CD1c-positive myeloid dendritic cell (primary cell): Measurements from ENCODE around the gene ADAMTS3.
A peak's percentile ranks its signal among the peaks of the same experiment; 100 is the strongest.

ENCODE experiments used
- DNase-seq: peaks from one replicate; pipeline ENCODE4 v3.0.0-alpha.2; 2016; ENCODE audit errors: extremely low spot score

ADAMTS3 gene

GRCh38 chr4:72351521-72351920 lies 217.5 kb downstream of the ADAMTS3 start:
- no peak for DNase-seq

DNA sequence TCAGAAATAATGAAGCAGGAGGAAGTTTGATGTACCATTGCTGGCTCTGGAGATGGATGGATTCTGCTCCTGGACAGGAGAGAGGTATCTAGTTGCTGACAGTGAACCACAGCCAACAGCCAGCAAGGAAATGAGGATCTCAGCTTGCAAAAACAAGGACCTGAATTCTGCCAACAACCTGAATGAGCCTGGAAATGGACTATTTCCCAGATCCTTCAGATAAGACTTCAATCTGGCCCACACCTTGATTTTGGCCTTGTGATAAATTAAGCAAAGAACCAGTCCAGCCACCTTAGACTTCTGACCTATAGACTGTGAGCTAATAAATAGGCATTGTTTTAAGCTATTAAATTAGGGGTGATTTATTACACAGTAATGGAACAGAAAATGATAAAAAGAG lies 220.3 kb downstream of the ADAMTS3 start:
- no peak for DNase-seq

GRCh38 chr4:72344418-72344817 lies 224.6 kb downstream of the ADAMTS3 start:
- DNase-seq, result no peak

DNA sequence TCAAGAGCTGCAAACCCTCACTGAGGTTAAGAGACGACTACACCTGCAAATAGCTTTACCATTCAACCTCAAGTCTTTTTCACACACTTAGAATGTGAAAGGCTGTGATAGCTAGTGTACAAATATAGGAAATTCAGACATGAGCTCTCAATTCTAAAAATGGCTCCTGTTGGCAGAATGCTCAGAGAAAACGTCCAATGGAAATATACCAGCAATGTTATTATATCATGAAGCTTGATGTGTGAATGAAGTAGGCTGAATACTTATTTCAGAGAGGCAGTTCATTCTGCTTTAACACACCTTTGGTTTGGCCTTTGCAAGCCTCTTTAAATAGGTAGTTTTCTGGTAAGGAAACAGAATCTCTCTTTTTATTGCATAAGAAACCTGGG lies 227.6 kb downstream of the ADAMTS3 start:
- DNase-seq, result no peak

GRCh38 chr4:72340803-72341431 lies 228.1 kb downstream of the ADAMTS3 start:
- no peak for DNase-seq

DNA sequence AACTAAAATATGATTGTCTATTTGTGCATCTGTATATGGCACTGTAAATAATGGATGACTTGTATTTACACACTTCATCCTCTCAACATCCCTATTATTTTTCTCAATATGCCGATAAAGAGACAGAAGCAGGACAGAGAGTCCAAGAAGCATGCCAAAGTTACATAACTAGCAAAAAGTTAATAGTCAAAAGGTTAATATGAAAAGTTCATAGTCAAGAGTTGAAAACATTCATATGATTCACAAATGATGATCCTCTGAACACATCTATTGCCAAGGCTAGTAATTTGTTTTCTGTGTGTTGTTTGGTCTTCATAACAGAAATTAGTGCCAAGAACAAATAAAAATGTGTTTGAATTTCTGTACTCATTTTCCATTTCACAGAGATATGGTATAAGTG lies 231.0 kb downstream of the ADAMTS3 start:
- no peak for DNase-seq

DNA sequence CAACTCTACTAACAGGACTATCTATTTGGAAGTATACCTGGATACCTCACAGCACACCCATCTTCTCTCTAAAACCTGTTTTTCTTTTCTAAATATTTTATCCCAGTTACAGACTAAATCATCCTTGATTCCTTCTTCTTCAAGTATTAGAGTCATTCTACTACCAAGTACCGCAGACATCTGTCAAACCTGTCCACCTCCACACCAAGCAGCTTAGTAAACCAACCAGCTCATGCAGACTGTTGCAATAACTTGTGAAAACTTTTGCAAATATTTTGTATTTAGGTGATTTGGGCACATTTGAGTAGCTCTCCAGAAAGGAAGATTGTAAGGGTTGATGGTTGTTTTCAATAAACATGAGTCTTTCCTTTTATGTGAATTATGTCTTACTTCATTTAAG lies 238.6 kb downstream of the ADAMTS3 start:
- DNase-seq, result no peak

DNA sequence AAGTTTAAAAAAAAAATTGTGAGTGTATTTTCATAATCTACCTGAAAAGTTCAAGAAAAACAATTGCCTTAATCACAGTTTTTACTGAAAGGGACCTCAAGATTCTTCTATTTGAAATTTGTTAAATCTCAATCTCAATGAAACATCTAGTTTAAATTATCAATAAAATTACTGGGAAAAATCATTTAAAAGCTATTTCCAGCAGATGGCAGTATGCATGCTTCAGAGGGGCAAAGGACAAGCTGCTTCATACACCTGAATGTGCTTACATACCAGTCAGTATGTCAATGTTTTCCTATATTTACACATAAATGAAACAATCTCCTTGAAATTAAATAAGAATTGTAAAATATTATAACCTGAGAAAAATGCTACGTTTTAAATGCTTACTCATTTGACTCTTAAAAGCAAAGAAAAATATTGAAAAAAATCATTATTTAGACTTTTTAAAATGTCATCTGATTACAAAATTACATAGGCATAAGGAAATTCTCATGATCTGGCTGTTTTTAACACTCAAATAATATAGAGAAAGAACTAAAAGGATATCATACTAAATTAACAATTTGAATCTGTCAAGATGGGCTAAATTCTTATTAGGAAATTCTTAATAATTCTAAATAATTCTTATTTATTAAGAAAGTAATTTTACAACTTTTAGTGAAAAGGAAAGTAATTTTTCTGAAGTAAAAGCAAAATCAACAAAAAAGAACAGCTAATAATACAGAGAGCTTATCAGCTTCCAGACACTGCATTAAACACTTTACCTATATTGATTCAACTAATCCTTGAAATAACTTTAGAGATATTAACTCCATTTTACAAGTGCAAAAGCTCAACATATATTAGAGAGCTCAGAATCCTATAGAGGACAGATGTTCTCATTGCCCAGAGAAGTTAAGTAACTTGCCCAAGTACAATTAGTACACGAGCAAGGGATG lies 242.1 kb downstream of the ADAMTS3 start:
- peak; percentile 10 for DNase-seq

DNA sequence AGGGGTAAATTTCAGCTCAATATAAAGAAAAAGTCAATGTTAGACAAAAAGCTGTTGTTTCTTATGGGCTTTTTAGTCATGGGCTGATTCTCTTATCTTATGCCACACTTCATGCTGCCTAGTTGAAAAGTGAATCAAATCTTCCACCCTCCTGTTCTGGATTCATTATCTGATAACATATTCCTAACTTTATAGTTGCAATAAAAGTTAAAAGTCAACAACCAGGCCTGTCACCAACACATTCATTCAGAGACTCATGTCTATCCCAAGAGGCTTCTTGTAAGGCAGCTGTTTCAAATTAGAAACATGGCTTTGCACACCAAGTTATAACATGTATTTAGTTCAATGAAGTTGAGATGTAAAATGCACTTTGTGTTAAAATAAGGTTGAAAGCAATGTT lies 243.8 kb downstream of the ADAMTS3 start:
- no peak for DNase-seq

GRCh38 chr4:72323227-72323626 lies 245.8 kb downstream of the ADAMTS3 start:
- DNase-seq, result no peak

GRCh38 chr4:72320223-72320948 lies 248.6 kb downstream of the ADAMTS3 start:
- no peak for DNase-seq

DNA sequence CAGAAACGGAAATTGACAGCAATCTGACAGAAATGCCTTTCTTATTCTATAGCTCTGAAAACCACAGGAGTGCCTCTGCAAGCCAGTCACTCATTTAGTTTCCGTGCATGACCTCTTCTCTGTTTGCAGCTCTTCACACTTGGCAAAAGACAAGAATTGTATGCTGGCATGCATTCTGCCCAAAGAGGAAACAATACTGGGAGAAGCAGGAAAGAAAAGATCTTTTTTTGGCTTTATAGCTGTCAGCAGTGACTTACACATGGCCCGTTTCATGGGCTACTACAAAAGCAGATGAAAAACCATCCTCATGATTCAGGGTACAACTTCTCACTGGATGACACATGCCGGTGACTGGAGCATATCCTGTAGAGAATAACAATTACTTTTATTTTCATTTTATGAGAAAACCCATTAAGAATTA lies 249.4 kb downstream of the ADAMTS3 start:
- DNase-seq, result no peak

DNA sequence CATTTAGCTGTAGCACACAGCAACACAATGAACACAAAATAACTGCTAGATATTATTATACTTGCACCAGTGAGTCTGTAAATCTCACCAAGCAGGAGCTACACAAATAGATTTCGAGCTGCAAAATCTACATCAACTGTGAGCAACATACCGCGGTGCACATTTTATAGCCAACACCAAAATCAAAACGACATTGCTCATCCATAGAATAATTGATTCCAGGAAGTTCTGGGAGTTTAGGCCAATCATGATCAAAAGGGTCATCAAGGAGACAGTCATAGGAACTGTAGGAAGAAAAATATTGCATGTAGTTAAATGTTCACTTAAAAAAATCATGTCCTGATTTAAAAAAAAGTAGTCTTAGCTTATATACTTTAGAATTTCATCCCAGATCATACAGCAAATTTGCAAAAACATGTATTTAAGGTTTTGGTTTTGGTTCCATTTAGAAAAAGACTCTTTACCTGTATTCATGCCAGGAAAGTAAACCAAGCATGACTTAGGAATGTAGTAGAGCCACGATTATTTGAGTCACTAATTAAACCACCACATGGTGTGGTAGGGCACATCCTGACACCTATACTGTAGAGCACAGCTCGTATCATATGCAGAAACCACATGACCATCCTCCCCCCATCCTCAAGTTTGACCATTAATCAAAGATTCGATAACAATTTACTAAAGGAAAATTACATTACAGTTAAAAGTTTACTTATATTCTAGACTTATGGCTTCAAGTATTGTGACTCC lies 250.4 kb downstream of the ADAMTS3 start:
- no peak for DNase-seq

- DNase-seq, result no peak
These were observed 254.2 kb downstream of the ADAMTS3 start for GRCh38 chr4:72314869-72315268.

DNA sequence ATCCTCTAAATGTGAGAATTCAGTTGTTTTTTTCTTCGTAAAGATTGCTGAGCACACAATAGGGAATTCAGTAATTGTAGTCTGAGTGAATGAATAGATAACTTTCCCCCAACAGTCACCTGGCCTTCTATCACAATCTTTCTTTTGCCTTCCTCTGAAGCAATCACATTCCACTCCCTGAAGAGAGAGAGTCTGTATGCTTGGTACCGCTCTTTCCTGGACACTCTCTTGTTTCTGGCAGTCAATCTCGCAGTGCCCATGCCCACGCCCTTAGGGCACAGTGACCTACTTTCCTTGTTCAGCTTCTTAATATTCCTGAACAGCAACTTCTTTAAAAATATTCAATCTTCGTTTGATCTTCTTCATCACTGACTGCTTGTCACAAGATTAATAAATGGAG lies 255.9 kb downstream of the ADAMTS3 start:
- no peak for DNase-seq

GRCh38 chr4:72312032-72312650 lies 256.9 kb downstream of the ADAMTS3 start:
- no peak for DNase-seq

DNA sequence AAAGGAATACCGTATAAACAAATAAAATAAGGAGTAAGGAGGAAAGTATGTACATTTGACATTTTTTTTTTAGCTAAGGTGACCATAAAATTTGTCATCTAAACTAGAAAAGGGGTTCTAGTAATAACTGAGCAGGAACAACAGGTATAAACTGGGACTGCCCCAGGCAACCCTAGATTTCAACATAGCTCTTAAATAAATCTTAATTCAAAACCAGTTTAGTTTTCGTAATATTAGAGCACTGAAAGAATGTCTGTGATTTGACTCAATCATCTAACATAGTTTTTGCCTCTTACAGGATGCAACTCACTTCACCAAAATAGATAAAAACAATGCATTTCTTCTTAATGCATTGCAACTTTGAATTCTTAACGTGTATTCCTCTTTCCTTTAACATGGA lies 257.7 kb downstream of the ADAMTS3 start:
- no peak for DNase-seq

DNA sequence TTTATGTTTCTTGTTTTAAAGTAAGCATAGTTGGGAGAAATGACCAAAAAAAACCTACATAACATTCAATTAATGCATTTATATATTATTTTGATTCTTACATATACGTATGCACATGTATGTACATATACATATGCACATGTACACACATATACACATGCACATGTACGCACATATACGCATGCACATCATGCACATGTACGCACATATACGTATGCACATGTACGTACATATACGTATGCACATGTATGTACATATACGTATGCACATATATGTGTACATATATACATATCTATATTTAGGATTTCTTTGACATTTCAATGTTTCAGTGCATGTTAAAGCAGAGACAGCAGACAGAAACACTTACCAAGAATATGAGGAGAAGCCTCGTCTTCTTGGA lies 263.4 kb downstream of the ADAMTS3 start:
- no peak for DNase-seq

GRCh38 chr4:72305080-72305479 lies 263.9 kb downstream of the ADAMTS3 start:
- no peak for DNase-seq

- peak; percentile 38 for DNase-seq
These were observed 265.9 kb downstream of the ADAMTS3 start for GRCh38 chr4:72302981-72303704.

DNA sequence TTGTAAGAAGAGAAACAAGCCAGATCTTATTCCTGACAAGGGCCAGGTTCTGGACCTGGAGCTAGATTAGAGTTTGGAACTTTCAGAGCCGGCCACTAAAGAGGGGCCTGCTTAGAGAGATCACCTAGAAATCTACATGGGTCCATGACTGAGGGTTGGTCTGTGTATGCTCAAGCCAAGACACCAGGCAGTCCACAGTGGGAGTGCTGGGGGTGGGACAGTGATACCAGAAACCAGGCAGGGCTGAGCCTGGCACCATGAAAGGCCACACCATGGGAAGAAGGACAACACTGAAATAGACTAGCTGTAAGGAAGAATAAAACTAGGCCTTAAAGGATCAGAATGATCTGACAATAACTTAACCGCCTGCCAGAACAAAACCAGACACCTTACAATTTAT lies 267.3 kb downstream of the ADAMTS3 start:
- no peak for DNase-seq
